Loucy (cell line): ENCODE results near the gene LPP.

Experiments used
- H2AFZ ChIP-seq: fragments of 200-600 bp; sonication (generic); 2 replicates; pipeline ENCODE4 v1.6.0; 2016; ENCODE audit warnings: antibody characterized with exemption, mild to moderate bottlenecking, low read length, moderate library complexity
- H3F3A ChIP-seq: fragments of 200-600 bp; 2 replicates; pipeline ENCODE4 v1.6.0; 2016; ENCODE audit warnings: antibody characterized with exemption, low read depth, mild to moderate bottlenecking
- H3K27me3 ChIP-seq: fragments of 200-600 bp; sonication (generic); 2 replicates; pipeline ENCODE4 v1.6.1; 2014; ENCODE audit warnings: low read length, mild to moderate bottlenecking; ENCODE audit not compliant: insufficient read depth, poor library complexity, severe bottlenecking
- H3K36me3 ChIP-seq: fragments of 200-600 bp; sonication (generic); 2 replicates; pipeline ENCODE4 v1.6.1; 2016; ENCODE audit warnings: low read length; ENCODE audit not compliant: insufficient read depth
- H3K4me1 ChIP-seq: fragments of 200-600 bp; sonication (generic); 2 replicates; pipeline ENCODE4 v1.5.1; 2014; ENCODE audit warnings: low read length, mild to moderate bottlenecking; ENCODE audit not compliant: insufficient read depth, poor library complexity, severe bottlenecking
- H3K4me2 ChIP-seq: fragments of 200-600 bp; sonication (generic); 2 replicates; pipeline ENCODE4 v1.6.0; 2014; ENCODE audit warnings: antibody characterized with exemption, low read length, low read depth, mild to moderate bottlenecking; ENCODE audit not compliant: poor library complexity, severe bottlenecking
- H3K4me3 ChIP-seq: fragments of 200-600 bp; sonication (generic); 2 replicates; pipeline ENCODE4 v1.5.1; 2014; ENCODE audit warnings: low read length, mild to moderate bottlenecking, mixed read lengths; ENCODE audit not compliant: poor library complexity, severe bottlenecking
- H3K79me2 ChIP-seq: fragments of 200-600 bp; sonication (generic); 2 replicates; pipeline ENCODE4 v1.6.1; 2014; ENCODE audit warnings: low read length; ENCODE audit not compliant: insufficient read depth
- H3K9ac ChIP-seq: fragments of 200-600 bp; sonication (generic); 2 replicates; pipeline ENCODE4 v1.6.0; 2014; ENCODE audit warnings: mild to moderate bottlenecking, low read depth, low read length, moderate library complexity; ENCODE audit not compliant: poor library complexity, severe bottlenecking
- H3K9me2 ChIP-seq: fragments of 200-600 bp; sonication (generic); replicated peaks from 2 replicates; pipeline ENCODE4 v1.6.1; 2016; ENCODE audit warnings: low read depth, low read length, mixed read lengths
- H3K9me3 ChIP-seq: fragments of 200-600 bp; sonication (generic); 2 replicates; pipeline ENCODE4 v1.6.1; 2014; ENCODE audit warnings: mild to moderate bottlenecking, antibody characterized with exemption, low read length, low read depth; ENCODE audit not compliant: insufficient read depth
- H4K20me1 ChIP-seq: fragments of 200-600 bp; sonication (generic); 2 replicates; pipeline ENCODE4 v1.6.0; 2014; ENCODE audit warnings: antibody characterized with exemption, low read length, mild to moderate bottlenecking; ENCODE audit not compliant: insufficient read depth, poor library complexity, severe bottlenecking
- CTCF ChIP-seq: fragments of 200-600 bp; sonication (generic); conservative IDR thresholded peaks from 2 replicates; pipeline ENCODE4 v1.5.1; 2014; ENCODE audit warnings: mild to moderate bottlenecking, antibody characterized with exemption, low read length
- EZH2phosphoT487 ChIP-seq: fragments of 200-600 bp; IDR thresholded peaks from 2 replicates; pipeline ENCODE4 v1.6.1; 2018; ENCODE audit warnings: antibody characterized with exemption, mild to moderate bottlenecking, moderate library complexity, borderline replicate concordance

Gene LPP

GRCh38 chr3:188749830-188750229 lies 595.9 kb downstream of the LPP start:
- H3F3A ChIP-seq, result no peaks in the 10 kb centered on the region
- no peak overlapping the region for H2AFZ ChIP-seq
- H3K4me3 ChIP-seq, result no peak overlapping the region
- H3K4me1 ChIP-seq, result no peaks in the 10 kb centered on the region
- no peaks in the 10 kb centered on the region for H3K36me3 ChIP-seq
- H4K20me1 ChIP-seq, result no peaks in the 10 kb centered on the region
- no peaks in the 10 kb centered on the region for H3K27me3 ChIP-seq
- H3K9me2 ChIP-seq, result no peaks in the 10 kb centered on the region
- H3K79me2 ChIP-seq, result no peaks in the 10 kb centered on the region
- TF ChIP-seq EZH2phosphoT487, result no peak
- TF ChIP-seq CTCF, result no peak
- H3K9me3 ChIP-seq, result no peaks in the 10 kb centered on the region
- H3K9ac ChIP-seq, result no peak overlapping the region
- H3K4me2 ChIP-seq, result no peak overlapping the region

GRCh38 chr3:188750617-188751016 lies 596.7 kb downstream of the LPP start:
- Histone ChIP-seq H3K9me2 (no peaks in the 10 kb centered on the region), H3K36me3 (no peaks in the 10 kb centered on the region), H3K9me3 (no peaks in the 10 kb centered on the region), H3K9ac (no peak overlapping the region), H4K20me1 (no peaks in the 10 kb centered on the region), H3K4me2 (no peak overlapping the region), H3K79me2 (no peaks in the 10 kb centered on the region), H2AFZ (no peak overlapping the region), H3K4me3 (no peak overlapping the region), H3K4me1 (no peaks in the 10 kb centered on the region), H3K27me3 (no peaks in the 10 kb centered on the region), H3F3A (no peaks in the 10 kb centered on the region)
- TF ChIP-seq EZH2phosphoT487, result no peak
- TF ChIP-seq CTCF, result no peak

- Histone ChIP-seq H3K9me3 (no peaks in the 10 kb centered on the region), H3K4me2 (no peak overlapping the region), H2AFZ (no peak overlapping the region), H3F3A (no peaks in the 10 kb centered on the region), H3K9me2 (no peaks in the 10 kb centered on the region), H3K27me3 (no peaks in the 10 kb centered on the region), H3K79me2 (no peaks in the 10 kb centered on the region), H3K4me1 (no peaks in the 10 kb centered on the region), H3K9ac (no peak overlapping the region), H3K36me3 (no peaks in the 10 kb centered on the region), H4K20me1 (no peaks in the 10 kb centered on the region), H3K4me3 (no peak overlapping the region)
- no peak for TF ChIP-seq CTCF
- no peak for TF ChIP-seq EZH2phosphoT487
Observed at GRCh38 chr3:188752850-188753249, 598.9 kb downstream of the LPP start.
